Panc1 (cell line): Measurements from ENCODE around the gene MAIP1. TPM values are rescaled to one million over a fixed set of nuclear protein-coding genes. Genes with fewer than 3 reads are reported as not detected.

Source experiments
- ATAC-seq: fragments of 200-7000 bp; cut with Tn5 transposase; 2 replicates; pipeline ENCODE4 v1.9.1; 2020; ENCODE audit warnings: mild to moderate bottlenecking, moderate library complexity
- BruUV-seq: library from RNA; stranded (reverse); fragments of 400-500 nt; replicated peaks from 2 replicates; lab custom pipeline; 2021; lab: Mats Ljungman, UMichigan
- CTCF ChIA-PET: fragments of 300-600 bp; sonication (Branson Sonifier 250); formaldehyde crosslinking; loops from one replicate; lab custom pipeline; 2022; ENCODE audit warnings: antibody characterized with exemption; lab: Charles Lee
- POLR2A ChIA-PET: fragments of 300-600 bp; sonication (Branson Sonifier 250); formaldehyde crosslinking; loops from one replicate; lab custom pipeline; 2022; ENCODE audit warnings: antibody characterized with exemption; lab: Charles Lee
- DNase-seq: peaks from one replicate; pipeline ENCODE4 v3.0.0-alpha.2; 2010; ENCODE audit warnings: low read depth, low spot score
- H3K27ac ChIP-seq: 2 replicates; pipeline ENCODE4 v1.5.1; 2011; ENCODE audit warnings: mild to moderate bottlenecking, low read length, inconsistent platforms
- H3K27me3 ChIP-seq: fragments of 200-500 bp; sonication (Bioruptor generic); 2 replicates; pipeline ENCODE4 v1.6.0; 2014; ENCODE audit warnings: low read length, inconsistent platforms; ENCODE audit not compliant: control insufficient read depth, insufficient read depth
- H3K36me3 ChIP-seq: fragments of 200-500 bp; sonication (Bioruptor generic); 2 replicates; pipeline ENCODE4 v1.5.1; 2014; ENCODE audit warnings: inconsistent platforms, mild to moderate bottlenecking, low read length, moderate library complexity; ENCODE audit not compliant: control insufficient read depth, insufficient read depth
- H3K4me1 ChIP-seq: 2 replicates; pipeline ENCODE4 v1.5.1; 2011; ENCODE audit warnings: inconsistent platforms, mild to moderate bottlenecking, low read length, moderate library complexity; ENCODE audit not compliant: control insufficient read depth, insufficient read depth
- H3K4me3 ChIP-seq, 2 experiments: 2 replicates each; pipeline ENCODE4 v1.5.1; 2011 to 2012; ENCODE audit warnings: low read depth in 2 of 2, low read length in 2 of 2, mild to moderate bottlenecking in 2 of 2, inconsistent platforms in 1 of 2, moderate library complexity in 1 of 2
- H3K9me3 ChIP-seq: fragments of 200-500 bp; sonication (Bioruptor generic); 2 replicates; pipeline ENCODE4 v1.5.1; 2014; ENCODE audit warnings: low read depth, mild to moderate bottlenecking, inconsistent platforms, low read length, moderate library complexity; ENCODE audit not compliant: control insufficient read depth, insufficient read depth
- POLR2AphosphoS5 ChIP-seq: IDR thresholded peaks from 2 replicates; pipeline ENCODE4 v1.6.1; 2012; ENCODE audit warnings: mild to moderate bottlenecking, low read depth, low read length, moderate library complexity
- SIN3A ChIP-seq: IDR thresholded peaks from 2 replicates; pipeline ENCODE4 v1.6.1; 2012; ENCODE audit warnings: low read depth, mild to moderate bottlenecking, low read length, moderate library complexity, borderline replicate concordance; ENCODE audit not compliant: insufficient read depth
- TCF7L2 ChIP-seq: IDR thresholded peaks from 2 replicates; pipeline ENCODE4 v1.6.1; 2011; ENCODE audit warnings: mild to moderate bottlenecking, low read depth, low read length, inconsistent platforms
- in situ Hi-C: cut with HindIII; loops from 2 replicates; pipeline ENCODE4 v1.10.0; 2016; ENCODE audit warnings: low sequenced_read_pairs, low pct_unique_long_range_greater_than_20kb
- intact Hi-C: fragments of 100-400 bp; cut with micrococcal nuclease; formaldehyde crosslinking; loops from one replicate; pipeline ENCODE4 v1.10.0; 2022; ENCODE audit not compliant: unreplicated experiment
- total RNA-seq: library from RNA; stranded (reverse); gene quantifications from one replicate; pipeline ENCODE4 v1.2.1, GENCODE V29; 2021; ENCODE audit not compliant: unreplicated experiment
- TF ChIP-seq, protein P1 (sequence below), 2 experiments: IDR thresholded peaks; 2 replicates each; pipeline ENCODE4 v1.6.1; 2011 to 2012; ENCODE audit warnings: low read depth in 2 of 2, control low read depth in 1 of 2, low read length in 1 of 2, mild to moderate bottlenecking in 1 of 2, moderate library complexity in 1 of 2; ENCODE audit not compliant: insufficient read depth in 1 of 2
- TF ChIP-seq, protein P2 (sequence below): fragments of 450-650 bp; IDR thresholded peaks from 2 replicates; pipeline ENCODE4 v1.5.1; 2017; ENCODE audit warnings: mild to moderate bottlenecking

MAIP1 gene
- total RNA-seq, 1 experiment from 2014 or later, result 20.9 TPM

DNA sequence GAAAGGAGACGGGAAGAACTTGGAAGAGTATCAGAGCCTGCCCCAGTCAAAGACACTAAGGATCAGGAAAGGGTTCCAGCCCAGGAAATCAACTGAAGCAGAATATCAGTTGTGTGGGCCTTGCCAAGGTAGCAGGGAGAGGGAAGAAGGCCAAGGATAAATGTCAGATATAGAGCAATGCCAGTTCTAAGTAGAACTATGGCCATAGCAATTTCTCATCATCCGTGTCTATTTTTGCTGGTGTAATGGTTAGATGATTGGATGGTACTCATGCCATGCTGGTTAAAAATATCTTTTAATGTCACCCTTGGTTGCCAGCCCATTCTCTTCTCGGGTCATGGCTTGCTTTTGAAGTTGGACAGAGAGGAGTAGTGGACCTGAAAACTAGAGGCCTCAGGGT is 41.9 kb downstream of the MAIP1 start:
- H3K27ac ChIP-seq, result no peak overlapping the region
- ChIA-PET CTCF (no interaction called here), POLR2A (no interaction called here)
- intact Hi-C loops (no loop called here), in situ Hi-C loops (no loop called here)
- BruUV-seq, result no TSS peak
- no peaks in the 10 kb centered on the region for H3K9me3 ChIP-seq
- DNase-seq (no peak), ATAC-seq (no peak)
- H3K36me3 ChIP-seq, result no peaks in the 10 kb centered on the region
- H3K4me3 ChIP-seq, result no peak overlapping the region
- TF ChIP-seq, protein P1, sequence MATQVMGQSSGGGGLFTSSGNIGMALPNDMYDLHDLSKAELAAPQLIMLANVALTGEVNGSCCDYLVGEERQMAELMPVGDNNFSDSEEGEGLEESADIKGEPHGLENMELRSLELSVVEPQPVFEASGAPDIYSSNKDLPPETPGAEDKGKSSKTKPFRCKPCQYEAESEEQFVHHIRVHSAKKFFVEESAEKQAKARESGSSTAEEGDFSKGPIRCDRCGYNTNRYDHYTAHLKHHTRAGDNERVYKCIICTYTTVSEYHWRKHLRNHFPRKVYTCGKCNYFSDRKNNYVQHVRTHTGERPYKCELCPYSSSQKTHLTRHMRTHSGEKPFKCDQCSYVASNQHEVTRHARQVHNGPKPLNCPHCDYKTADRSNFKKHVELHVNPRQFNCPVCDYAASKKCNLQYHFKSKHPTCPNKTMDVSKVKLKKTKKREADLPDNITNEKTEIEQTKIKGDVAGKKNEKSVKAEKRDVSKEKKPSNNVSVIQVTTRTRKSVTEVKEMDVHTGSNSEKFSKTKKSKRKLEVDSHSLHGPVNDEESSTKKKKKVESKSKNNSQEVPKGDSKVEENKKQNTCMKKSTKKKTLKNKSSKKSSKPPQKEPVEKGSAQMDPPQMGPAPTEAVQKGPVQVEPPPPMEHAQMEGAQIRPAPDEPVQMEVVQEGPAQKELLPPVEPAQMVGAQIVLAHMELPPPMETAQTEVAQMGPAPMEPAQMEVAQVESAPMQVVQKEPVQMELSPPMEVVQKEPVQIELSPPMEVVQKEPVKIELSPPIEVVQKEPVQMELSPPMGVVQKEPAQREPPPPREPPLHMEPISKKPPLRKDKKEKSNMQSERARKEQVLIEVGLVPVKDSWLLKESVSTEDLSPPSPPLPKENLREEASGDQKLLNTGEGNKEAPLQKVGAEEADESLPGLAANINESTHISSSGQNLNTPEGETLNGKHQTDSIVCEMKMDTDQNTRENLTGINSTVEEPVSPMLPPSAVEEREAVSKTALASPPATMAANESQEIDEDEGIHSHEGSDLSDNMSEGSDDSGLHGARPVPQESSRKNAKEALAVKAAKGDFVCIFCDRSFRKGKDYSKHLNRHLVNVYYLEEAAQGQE (IDR thresholded peaks at IDR 0.05; ENCODE audit: insufficient read depth in 1 of 2, low read depth in 2 of 2, low read length in 1 of 2), result no peak
- TF ChIP-seq POLR2AphosphoS5, result no peak
- TF ChIP-seq TCF7L2, result no peak
- TF ChIP-seq, protein P2, sequence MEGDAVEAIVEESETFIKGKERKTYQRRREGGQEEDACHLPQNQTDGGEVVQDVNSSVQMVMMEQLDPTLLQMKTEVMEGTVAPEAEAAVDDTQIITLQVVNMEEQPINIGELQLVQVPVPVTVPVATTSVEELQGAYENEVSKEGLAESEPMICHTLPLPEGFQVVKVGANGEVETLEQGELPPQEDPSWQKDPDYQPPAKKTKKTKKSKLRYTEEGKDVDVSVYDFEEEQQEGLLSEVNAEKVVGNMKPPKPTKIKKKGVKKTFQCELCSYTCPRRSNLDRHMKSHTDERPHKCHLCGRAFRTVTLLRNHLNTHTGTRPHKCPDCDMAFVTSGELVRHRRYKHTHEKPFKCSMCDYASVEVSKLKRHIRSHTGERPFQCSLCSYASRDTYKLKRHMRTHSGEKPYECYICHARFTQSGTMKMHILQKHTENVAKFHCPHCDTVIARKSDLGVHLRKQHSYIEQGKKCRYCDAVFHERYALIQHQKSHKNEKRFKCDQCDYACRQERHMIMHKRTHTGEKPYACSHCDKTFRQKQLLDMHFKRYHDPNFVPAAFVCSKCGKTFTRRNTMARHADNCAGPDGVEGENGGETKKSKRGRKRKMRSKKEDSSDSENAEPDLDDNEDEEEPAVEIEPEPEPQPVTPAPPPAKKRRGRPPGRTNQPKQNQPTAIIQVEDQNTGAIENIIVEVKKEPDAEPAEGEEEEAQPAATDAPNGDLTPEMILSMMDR, result no peak
- TF ChIP-seq SIN3A, result no peak
- no peaks in the 10 kb centered on the region for H3K4me1 ChIP-seq
- H3K27me3 ChIP-seq, result no peaks in the 10 kb centered on the region

DNA sequence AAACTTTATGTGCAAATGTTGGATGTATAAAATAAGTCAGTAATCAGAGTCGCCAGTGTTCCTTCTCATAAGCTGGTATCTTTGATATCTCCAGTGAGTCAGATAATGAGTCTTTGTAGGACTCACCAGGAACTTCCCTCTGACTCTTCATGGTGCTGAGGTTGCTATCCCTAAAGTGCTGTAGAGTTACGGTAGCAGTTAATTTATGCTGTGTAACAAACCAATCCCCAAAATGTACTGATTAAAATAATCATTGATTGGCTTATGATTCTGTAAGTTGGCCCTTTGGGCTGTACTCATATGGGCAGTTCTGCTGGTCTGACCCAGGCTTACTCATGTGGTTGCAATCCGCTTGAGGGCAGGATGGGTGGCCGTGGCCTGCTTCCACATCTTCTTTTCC is 43.8 kb downstream of the MAIP1 start:
- no peaks in the 10 kb centered on the region for H3K4me1 ChIP-seq
- TF ChIP-seq TCF7L2 (no peak), POLR2AphosphoS5 (no peak), SIN3A (no peak)
- TF ChIP-seq, protein P1 (IDR thresholded peaks at IDR 0.05; ENCODE audit: insufficient read depth in 1 of 2, low read depth in 2 of 2, low read length in 1 of 2), result no peak
- TF ChIP-seq, protein P2, result no peak
- no peak overlapping the region for H3K27ac ChIP-seq
- no peaks in the 10 kb centered on the region for H3K9me3 ChIP-seq
- in situ Hi-C loops, result no loop called here
- no peaks in the 10 kb centered on the region for H3K36me3 ChIP-seq
- no peaks in the 10 kb centered on the region for H3K27me3 ChIP-seq
- BruUV-seq, result no TSS peak
- intact Hi-C loops, result no loop called here
- CTCF ChIA-PET, result no interaction called here
- ATAC-seq, result no peak
- DNase-seq, result no peak
- POLR2A ChIA-PET, result no interaction called here
- H3K4me3 ChIP-seq, result no peak overlapping the region
